Lower leg skin (tissue), 4 donors: ENCODE results near the gene GPR39. TPM values are rescaled to one million over a fixed set of nuclear protein-coding genes. Genes with fewer than 3 reads are reported as not detected.
A peak's percentile ranks its signal among the peaks of the same experiment; 100 is the strongest.

Source experiments
- DNase-seq, 2 donors: peaks; one replicate each; pipeline ENCODE4 v3.0.0-alpha.2; 2019; ENCODE audit warnings: low spot score in 2 of 2
- H3K4me3 ChIP-seq: fragments of 200-600 bp; sonication (generic); 2 replicates; pipeline ENCODE4 v1.5.1; 2017; ENCODE audit warnings: mild to moderate bottlenecking, low read depth; ENCODE audit not compliant: poor library complexity, severe bottlenecking
- CTCF ChIP-seq, 3 donors: fragments of 450-650 bp; IDR thresholded peaks; one replicate each; pipeline ENCODE4 v1.5.1; 2016; ENCODE audit warnings: antibody characterized with exemption in 3 of 3, mild to moderate bottlenecking in 3 of 3, moderate library complexity in 2 of 3
- POLR2A ChIP-seq, 2 donors: fragments of 450-650 bp; IDR thresholded peaks; one replicate each; pipeline ENCODE4 v1.6.1; 2016 to 2017; ENCODE audit warnings: antibody characterized with exemption in 2 of 2, mild to moderate bottlenecking in 1 of 2, moderate library complexity in 1 of 2
- WGBS, 2 donors: methylation state at CpG; one replicate each; pipeline ENCODE4 v1.1.5; 2018; 5-methylcytosine and 5-hydroxymethylcytosine counted together
- intact Hi-C: fragments of 100-400 bp; cut with DNase I; formaldehyde crosslinking; loops from one replicate; pipeline ENCODE4 v1.15.0; 2023; ENCODE audit warnings: low total_unique reads
- total RNA-seq, 4 donors: library from RNA; depleted of rRNA; stranded (reverse); fragments of >200 nt; gene quantifications; one replicate each; pipeline ENCODE4 v1.1.0, GENCODE V29; 2016

GPR39 gene
- total RNA-seq, 4 donors from 2014 or later, result 0.30 to 2.8 (median 2.0) TPM

GRCh38 chr2:132374551-132374950, 42.1 kb upstream of the GPR39 start:
- WGBS, 2 donors, result 42 to 44% methylated on average over 2 of the region's 2 CpGs
- TF ChIP-seq POLR2A (IDR thresholded peaks at IDR 0.05) (no peak), CTCF (IDR thresholded peaks at IDR 0.05) (no peak)
- H3K4me3 ChIP-seq, result no peak overlapping the region
- intact Hi-C loops, result no loop called here
- DNase-seq, result no peak

- peak in 1 of 2 donors; percentile 45 for DNase-seq
- WGBS, 2 donors, result 43 to 49% methylated on average over 1 of the region's 1 CpG
- no peak overlapping the region for H3K4me3 ChIP-seq
Observed at GRCh38 chr2:132374961-132375360, 41.6 kb upstream of the GPR39 start.

GRCh38 chr2:132381376-132381775, 35.2 kb upstream of the GPR39 start:
- TF ChIP-seq POLR2A (IDR thresholded peaks at IDR 0.05) (no peak), CTCF (IDR thresholded peaks at IDR 0.05) (no peak)
- DNase-seq, result no peak
- H3K4me3 ChIP-seq, result no peak overlapping the region
- intact Hi-C loops, result no loop called here
- WGBS, 2 donors, result 73 to 82% methylated on average over 4 of the region's 4 CpGs

More at GRCh38 chr2:132374961-132375360, 41.6 kb upstream of the GPR39 start:
- intact Hi-C loops, result no loop called here
- TF ChIP-seq CTCF (IDR thresholded peaks at IDR 0.05) (no peak), POLR2A (IDR thresholded peaks at IDR 0.05) (no peak)

- intact Hi-C loops, result no loop called here
- no peak for DNase-seq
- no peak overlapping the region for H3K4me3 ChIP-seq
- TF ChIP-seq POLR2A (IDR thresholded peaks at IDR 0.05) (no peak), CTCF (IDR thresholded peaks at IDR 0.05) (no peak)
- 56 to 59% methylated on average over 8 of the region's 8 CpGs for WGBS, 2 donors
Observed at GRCh38 chr2:132383956-132384355, 32.6 kb upstream of the GPR39 start.

GRCh38 chr2:132384491-132385151, 32.0 kb upstream of the GPR39 start:
- H3K4me3 ChIP-seq, result no peak overlapping the region
- DNase-seq, result no peak
- intact Hi-C loops, result no loop called here
- TF ChIP-seq CTCF (IDR thresholded peaks at IDR 0.05) (no peak), POLR2A (IDR thresholded peaks at IDR 0.05) (no peak)
- 59 to 66% methylated on average over 4 of the region's 4 CpGs for WGBS, 2 donors

- intact Hi-C loops, result no loop called here
- no peak overlapping the region for H3K4me3 ChIP-seq
- DNase-seq, result no peak
- WGBS, 2 donors, result 82 to 94% methylated on average over 1 of the region's 1 CpG
- TF ChIP-seq CTCF (IDR thresholded peaks at IDR 0.05), result no peak
Observed at GRCh38 chr2:132387126-132387525, 29.5 kb upstream of the GPR39 start.
